Pancreas (tissue), 10 donors: Measurements from ENCODE around the gene COL28A1. TPM values are rescaled to one million over a fixed set of nuclear protein-coding genes. Genes with fewer than 3 reads are reported as not detected.

Experiments
- ATAC-seq, 4 donors: fragments of 200-7000 bp; cut with Tn5 transposase; one replicate each; pipeline versions ENCODE4 v1.8.0 to v1.9.1; 2020; ENCODE audit warnings: mild to moderate bottlenecking in 4 of 4, moderate library complexity in 4 of 4
- DNase-seq, 6 donors: peaks; one replicate each; pipeline ENCODE4 v3.0.0-alpha.2; 2020
- FAIRE-seq: peaks from 2 replicates; lab custom pipeline; 2012; peaks lifted over from hg19 to GRCh38; lab: Jason Lieb, UNC
- H3K27ac ChIP-seq, 4 donors: fragments of 200-600 bp; sonication (generic); 1 replicate in 3 of 4; 2 replicates in 1 of 4; pipeline versions ENCODE4 v1.5.0 to v1.8.0; 2020
- H3K27me3 ChIP-seq, 4 donors: fragments of 200-600 bp; one replicate each; pipeline ENCODE4 v1.8.0; 2021
- H3K36me3 ChIP-seq, 3 donors: fragments of 200-600 bp; sonication (generic) in 1 of 3; one replicate each; pipeline versions ENCODE4 v1.5.0 to v1.8.0; 2020 to 2021
- H3K4me1 ChIP-seq, 3 donors: fragments of 200-600 bp; one replicate each; pipeline ENCODE4 v1.8.0; 2021
- H3K4me3 ChIP-seq, 4 donors: fragments of 200-600 bp; sonication (generic) in 2 of 4; one replicate each; pipeline versions ENCODE4 v1.5.0 to v1.8.0; 2020 to 2021
- H3K9me3 ChIP-seq, 4 donors: fragments of 200-600 bp; one replicate each; pipeline ENCODE4 v1.8.0; 2021
- WGBS, 2 donors: extraction: QIAGEN DNeasy Blood & Tissue Kit; methylation state at CpG; one replicate each; pipeline ENCODE4 v1.1.7; 2013; 5-methylcytosine and 5-hydroxymethylcytosine counted together
- intact Hi-C, 3 donors: fragments of 100-400 bp; cut with DNase I; formaldehyde crosslinking; loops; one replicate each; pipeline versions ENCODE4 v1.11.1 to v1.14.2; 2022
- polyA plus RNA-seq, 2 donors: library from polyadenylated mRNA; stranded (reverse); fragments of 200-250 nt; gene quantifications; one replicate each; pipeline ENCODE4 v1.2.3, GENCODE V29; 2013
- total RNA-seq, 6 donors: library from RNA; stranded (reverse); fragmentation: NEBNext Ultra II Directional in 4 of 6; extraction: Animal tissue kit (Norgen Biotek cat#: 25700) in 4 of 6; gene quantifications; one replicate each; pipeline versions ENCODE4 v1.2.1 to v1.2.4, GENCODE V29; 2021 to 2023
- TF ChIP-seq, protein P1 (sequence below), 4 donors: fragments of 200-600 bp; sonication (generic) in 3 of 4; IDR thresholded peaks; one replicate each; pipeline versions ENCODE4 v1.5.0 to v1.8.0; 2021; ENCODE audit warnings: antibody characterized with exemption in 4 of 4
- donor health status: healthy with polysubstance abuse.
- donor health status: DM: no; HTN: no; CAD: no; lungs with moderate emphysema.
- donor health status: DM: no; HTN: no; CAD: no.
- donor health status: control.
- donor health status: control.
- donor health status: Bipolar disorder and iron deficiency.
- donor health status: DM: yes; HTN: yes; CAD: no.
- donor health status: DM: no; HTN: no; CAD: no.
- donor health status: DM: no; HTN: no; CAD: no.
- donor health status: DM: yes; HTN: yes; CAD: no.

Gene COL28A1
- total and polyA plus RNA-seq, 8 donors, result 0.84 to 14.4 (median 3.5) TPM

DNA sequence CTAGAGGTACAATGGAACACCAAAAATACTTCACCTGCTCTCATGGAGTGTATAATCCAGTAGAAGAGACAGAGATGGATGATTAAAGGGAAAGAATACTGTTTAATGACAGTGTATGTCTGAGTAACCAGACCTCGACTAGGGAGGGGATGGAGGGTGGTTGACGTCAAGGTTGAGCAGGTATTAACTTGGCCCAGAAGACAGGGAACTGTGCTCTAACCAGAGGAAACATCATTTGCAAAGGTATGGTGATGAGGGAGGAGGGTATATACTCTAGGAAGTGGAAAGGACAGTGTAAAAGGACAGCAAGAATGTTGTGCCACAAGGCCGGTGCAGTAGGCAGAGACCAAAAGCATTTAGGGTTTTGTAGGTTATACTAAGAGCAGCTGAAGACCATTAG lies 33.9 kb upstream of the COL28A1 start:
- TF ChIP-seq, protein P1, sequence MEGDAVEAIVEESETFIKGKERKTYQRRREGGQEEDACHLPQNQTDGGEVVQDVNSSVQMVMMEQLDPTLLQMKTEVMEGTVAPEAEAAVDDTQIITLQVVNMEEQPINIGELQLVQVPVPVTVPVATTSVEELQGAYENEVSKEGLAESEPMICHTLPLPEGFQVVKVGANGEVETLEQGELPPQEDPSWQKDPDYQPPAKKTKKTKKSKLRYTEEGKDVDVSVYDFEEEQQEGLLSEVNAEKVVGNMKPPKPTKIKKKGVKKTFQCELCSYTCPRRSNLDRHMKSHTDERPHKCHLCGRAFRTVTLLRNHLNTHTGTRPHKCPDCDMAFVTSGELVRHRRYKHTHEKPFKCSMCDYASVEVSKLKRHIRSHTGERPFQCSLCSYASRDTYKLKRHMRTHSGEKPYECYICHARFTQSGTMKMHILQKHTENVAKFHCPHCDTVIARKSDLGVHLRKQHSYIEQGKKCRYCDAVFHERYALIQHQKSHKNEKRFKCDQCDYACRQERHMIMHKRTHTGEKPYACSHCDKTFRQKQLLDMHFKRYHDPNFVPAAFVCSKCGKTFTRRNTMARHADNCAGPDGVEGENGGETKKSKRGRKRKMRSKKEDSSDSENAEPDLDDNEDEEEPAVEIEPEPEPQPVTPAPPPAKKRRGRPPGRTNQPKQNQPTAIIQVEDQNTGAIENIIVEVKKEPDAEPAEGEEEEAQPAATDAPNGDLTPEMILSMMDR (IDR thresholded peaks at IDR 0.05), result no peak
- Histone ChIP-seq H3K9me3 (no peaks in the 10 kb centered on the region), H3K27ac (peak overlapping the region in 2 of 4 donors; percentile 22 to 37), H3K36me3 (no peaks in the 10 kb centered on the region), H3K27me3 (no peaks in the 10 kb centered on the region), H3K4me1 (peaks cover 9 to 39% (median 15%) of the 10 kb centered on the region in 3 donors), H3K4me3 (peak overlapping the region in 1 of 4 donors; percentile 82)
- no peak for DNase-seq
- FAIRE-seq, result no peak
- intact Hi-C loops, result no loop called here
- 43 to 48% methylated on average over 3 of the region's 3 CpGs for WGBS, 2 donors
- no peak for ATAC-seq

- no peak for FAIRE-seq
These were observed 33.4 kb upstream of the COL28A1 start for GRCh38 chr7:7569081-7569527.

DNA sequence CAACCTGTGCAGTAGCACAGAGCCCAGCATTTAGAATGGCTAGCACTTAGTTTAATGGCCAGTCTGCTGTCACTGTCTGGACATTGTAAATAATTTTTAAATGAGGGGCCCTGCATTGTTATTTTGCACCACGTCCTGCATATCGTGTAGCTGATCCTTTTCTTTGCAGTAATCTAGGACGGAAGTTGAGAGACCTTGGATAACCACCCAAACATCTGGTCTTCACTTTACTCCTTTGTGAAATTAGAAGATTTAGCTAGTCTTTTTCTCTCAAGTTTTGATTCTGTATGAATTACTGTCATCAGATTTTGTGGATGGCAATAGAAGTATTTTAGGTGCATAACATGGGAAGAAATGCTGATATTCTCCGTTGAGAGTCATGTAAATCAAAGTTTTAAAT lies 32.9 kb upstream of the COL28A1 start:
- H3K36me3 ChIP-seq, result no peaks in the 10 kb centered on the region
- H3K4me3 ChIP-seq, result peak overlapping the region in 2 of 4 donors; percentile 78 to 82
- WGBS, 2 donors, result 40 to 42% methylated on average over 4 of the region's 4 CpGs
- TF ChIP-seq, protein P1 (IDR thresholded peaks at IDR 0.05), result no peak
- peak overlapping the region in 1 of 4 donors; percentile 22 for H3K27ac ChIP-seq
- intact Hi-C loops, result no loop called here
- H3K4me1 ChIP-seq, result peaks cover 9 to 45% (median 15%) of the 10 kb centered on the region in 3 donors
- ATAC-seq (no peak), FAIRE-seq (no peak), DNase-seq (no peak)
- H3K9me3 ChIP-seq, result no peaks in the 10 kb centered on the region
- no peaks in the 10 kb centered on the region for H3K27me3 ChIP-seq

More at GRCh38 chr7:7569081-7569527, 33.4 kb upstream of the COL28A1 start:
- no peaks in the 10 kb centered on the region for H3K27me3 ChIP-seq
- no peaks in the 10 kb centered on the region for H3K36me3 ChIP-seq
- TF ChIP-seq, protein P1 (IDR thresholded peaks at IDR 0.05), result no peak
- peak overlapping the region in 2 of 4 donors; percentile 22 to 37 for H3K27ac ChIP-seq
- no peaks in the 10 kb centered on the region for H3K9me3 ChIP-seq
- intact Hi-C loops, result no loop called here
- WGBS, 2 donors, result 37 to 40% methylated on average over 5 of the region's 5 CpGs
- DNase-seq (no peak), ATAC-seq (no peak)
- H3K4me3 ChIP-seq, result peak overlapping the region in 1 of 4 donors; percentile 82
- H3K4me1 ChIP-seq, result peaks cover 9 to 44% (median 15%) of the 10 kb centered on the region in 3 donors

GRCh38 chr7:7567898-7568531 lies 32.3 kb upstream of the COL28A1 start:
- H3K36me3 ChIP-seq, result no peaks in the 10 kb centered on the region
- H3K27ac ChIP-seq, result peak overlapping the region in 2 of 4 donors; percentile 97 to 98
- no peaks in the 10 kb centered on the region for H3K9me3 ChIP-seq
- peaks cover 9 to 51% (median 21%) of the 10 kb centered on the region in 3 donors for H3K4me1 ChIP-seq
- ATAC-seq, result no peak
- DNase-seq, result no peak
- WGBS, 2 donors, result 12 to 17% methylated on average over 2 of the region's 2 CpGs
- TF ChIP-seq, protein P1 (IDR thresholded peaks at IDR 0.05), result no peak
- intact Hi-C loops, result no loop called here
- no peaks in the 10 kb centered on the region for H3K27me3 ChIP-seq
- H3K4me3 ChIP-seq, result peak overlapping the region; percentile 59 to 84 (median 80)
- no peak for FAIRE-seq
